SU-DHL-6 (cell line): ENCODE results near the gene RNF222.

Experiments
- H2AFZ ChIP-seq: fragments of 200-600 bp; sonication (generic); 2 replicates; pipeline ENCODE4 v1.6.1; 2014; ENCODE audit warnings: low read depth, mild to moderate bottlenecking, moderate library complexity, mixed read lengths, antibody characterized with exemption, low read length; ENCODE audit not compliant: severe bottlenecking
- H3F3A ChIP-seq: fragments of 200-600 bp; shearing (Covaris generic); 2 replicates; pipeline ENCODE4 v1.6.0; 2016; ENCODE audit warnings: antibody characterized with exemption, mild to moderate bottlenecking; ENCODE audit not compliant: insufficient read depth
- H3K27ac ChIP-seq: fragments of 200-600 bp; sonication (generic); 2 replicates; pipeline ENCODE4 v1.5.1; 2016; ENCODE audit warnings: low read depth, mild to moderate bottlenecking, low read length, moderate library complexity, mixed read lengths
- H3K27me3 ChIP-seq: fragments of 200-600 bp; sonication (generic), shearing (Covaris generic); 2 replicates; pipeline ENCODE4 v1.6.0; 2014; ENCODE audit warnings: mild to moderate bottlenecking, low read length
- H3K36me3 ChIP-seq: fragments of 200-600 bp; sonication (generic); 2 replicates; pipeline ENCODE4 v1.6.1; 2014; ENCODE audit warnings: mild to moderate bottlenecking, low read length, mixed read lengths
- H3K4me2 ChIP-seq: fragments of 300-600, 200-600 bp; shearing (Covaris generic), sonication (generic); 2 replicates; pipeline ENCODE4 v1.6.0; 2014; ENCODE audit warnings: low read length, low read depth, mild to moderate bottlenecking; ENCODE audit not compliant: poor library complexity, severe bottlenecking
- H3K4me3 ChIP-seq: fragments of 200-600 bp; sonication (generic); 2 replicates; pipeline ENCODE4 v1.5.1; 2014; ENCODE audit warnings: antibody characterized with exemption, low read length, mild to moderate bottlenecking, mixed read lengths; ENCODE audit not compliant: insufficient read depth, poor library complexity, severe bottlenecking
- H3K79me2 ChIP-seq: fragments of 200-600 bp; sonication (generic); 2 replicates; pipeline ENCODE4 v1.6.1; 2014; ENCODE audit warnings: mild to moderate bottlenecking, low read length, moderate library complexity; ENCODE audit not compliant: insufficient read depth
- H3K9ac ChIP-seq: fragments of 200-600 bp; sonication (generic); 2 replicates; pipeline ENCODE4 v1.7.0; 2014; ENCODE audit warnings: mild to moderate bottlenecking, low read length
- H3K9me2 ChIP-seq: fragments of 200-600 bp; sonication (generic); replicated peaks from 2 replicates; pipeline ENCODE4 v1.6.1; 2014; ENCODE audit warnings: low read length; ENCODE audit not compliant: insufficient read depth
- H3K9me3 ChIP-seq: fragments of 200-600 bp; sonication (generic); 2 replicates; pipeline ENCODE4 v1.6.1; 2014; ENCODE audit warnings: low read length, mixed read lengths; ENCODE audit not compliant: insufficient read depth
- H4K20me1 ChIP-seq: fragments of 200-600 bp; sonication (generic); 2 replicates; pipeline ENCODE4 v1.6.1; 2014; ENCODE audit warnings: low read depth, mild to moderate bottlenecking, antibody characterized with exemption, low read length, moderate library complexity, mixed read lengths
- CTCF ChIP-seq: fragments of 200-600 bp; sonication (generic); IDR thresholded peaks from one replicate; pipeline ENCODE4 v1.5.1; 2017; ENCODE audit warnings: antibody characterized with exemption, mild to moderate bottlenecking, low read length, moderate library complexity; ENCODE audit not compliant: insufficient read depth, poor library complexity, severe bottlenecking
- EZH2phosphoT487 ChIP-seq: fragments of 200-600 bp; sonication (generic), shearing (Covaris generic); conservative IDR thresholded peaks from 2 replicates; pipeline ENCODE4 v1.6.1; 2018; ENCODE audit warnings: mild to moderate bottlenecking, antibody characterized with exemption, low read length, moderate library complexity, mixed read lengths

RNF222 gene

DNA sequence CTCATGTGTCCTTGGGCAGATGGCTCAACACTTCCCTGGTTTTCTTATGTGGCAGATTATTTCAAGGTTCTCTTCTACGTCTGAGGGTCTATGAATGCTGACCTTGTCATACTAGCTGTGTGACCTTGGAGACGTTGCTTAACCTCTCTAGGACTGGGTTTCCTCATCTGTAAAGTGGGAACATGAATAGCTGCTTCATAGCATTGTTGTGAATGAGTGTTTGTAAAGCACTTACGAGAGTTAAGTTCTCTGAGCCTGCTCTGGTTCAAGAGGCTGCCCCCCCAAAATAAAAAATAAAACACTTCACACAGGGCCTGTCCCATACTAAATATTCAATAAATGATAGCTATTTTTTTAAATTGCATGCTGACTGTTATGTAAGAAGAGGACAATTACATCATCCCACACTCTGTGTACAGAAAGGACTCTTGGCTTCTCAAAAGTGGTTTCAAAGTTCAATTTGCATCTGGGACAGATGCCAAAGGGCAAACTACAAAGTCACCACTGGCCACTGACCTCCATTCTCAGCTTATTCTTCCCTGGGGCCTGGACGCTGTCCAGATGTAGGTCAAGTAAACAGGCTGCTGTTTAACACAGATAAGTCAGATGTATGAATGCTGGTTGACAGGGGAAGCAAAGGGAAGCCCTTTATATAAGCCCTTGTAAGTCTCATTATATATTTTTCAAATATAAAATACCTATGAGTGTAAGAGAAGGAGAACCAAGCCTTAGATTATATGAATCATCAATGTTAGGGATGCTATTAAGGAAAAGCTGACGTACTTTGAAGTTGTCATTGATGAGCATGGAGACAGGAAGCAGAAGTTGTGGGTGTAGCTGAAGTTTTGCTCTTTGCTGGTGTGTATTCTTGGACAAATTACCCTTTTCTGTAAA, 22.7 kb upstream of the RNF222 start:
- H3F3A ChIP-seq = no peaks in the 10 kb centered on the region
- no peaks in the 10 kb centered on the region for H4K20me1 ChIP-seq
- H3K9ac ChIP-seq = no peak overlapping the region
- H3K9me2 ChIP-seq = no peaks in the 10 kb centered on the region
- H3K79me2 ChIP-seq = no peaks in the 10 kb centered on the region
- H3K27me3 ChIP-seq = no peaks in the 10 kb centered on the region
- TF ChIP-seq EZH2phosphoT487 (no peak), CTCF (no peak)
- H3K9me3 ChIP-seq = no peaks in the 10 kb centered on the region
- H3K4me2 ChIP-seq = no peak overlapping the region
- H2AFZ ChIP-seq = no peak overlapping the region
- no peak overlapping the region for H3K27ac ChIP-seq
- no peak overlapping the region for H3K4me3 ChIP-seq
- no peaks in the 10 kb centered on the region for H3K36me3 ChIP-seq

DNA sequence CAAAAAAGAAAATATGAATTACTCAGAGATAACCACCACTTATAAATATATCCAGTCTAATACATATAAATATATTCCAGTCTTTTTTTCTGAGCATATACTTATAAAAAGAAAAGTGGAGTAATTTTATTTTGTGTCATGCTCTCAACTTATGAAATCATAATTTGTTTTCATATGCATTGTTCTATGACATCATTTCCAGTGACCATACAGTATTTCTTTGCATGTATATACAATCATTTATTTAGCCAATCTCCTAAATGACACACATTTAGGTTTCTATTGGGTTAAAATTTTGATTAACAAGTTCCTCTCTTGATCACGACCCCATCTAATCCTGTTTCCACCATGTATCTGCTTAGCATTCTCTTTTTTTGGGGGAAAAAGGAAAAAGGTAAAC, 21.7 kb upstream of the RNF222 start:
- H3K9me3 ChIP-seq = no peaks in the 10 kb centered on the region
- TF ChIP-seq EZH2phosphoT487 (no peak), CTCF (no peak)
- no peak overlapping the region for H3K27ac ChIP-seq
- H3K27me3 ChIP-seq = no peaks in the 10 kb centered on the region
- no peaks in the 10 kb centered on the region for H4K20me1 ChIP-seq
- no peaks in the 10 kb centered on the region for H3F3A ChIP-seq
- no peak overlapping the region for H3K4me3 ChIP-seq
- no peak overlapping the region for H3K9ac ChIP-seq
- no peaks in the 10 kb centered on the region for H3K36me3 ChIP-seq
- H3K4me2 ChIP-seq = no peak overlapping the region
- no peak overlapping the region for H2AFZ ChIP-seq
- H3K79me2 ChIP-seq = no peaks in the 10 kb centered on the region
- no peaks in the 10 kb centered on the region for H3K9me2 ChIP-seq

DNA sequence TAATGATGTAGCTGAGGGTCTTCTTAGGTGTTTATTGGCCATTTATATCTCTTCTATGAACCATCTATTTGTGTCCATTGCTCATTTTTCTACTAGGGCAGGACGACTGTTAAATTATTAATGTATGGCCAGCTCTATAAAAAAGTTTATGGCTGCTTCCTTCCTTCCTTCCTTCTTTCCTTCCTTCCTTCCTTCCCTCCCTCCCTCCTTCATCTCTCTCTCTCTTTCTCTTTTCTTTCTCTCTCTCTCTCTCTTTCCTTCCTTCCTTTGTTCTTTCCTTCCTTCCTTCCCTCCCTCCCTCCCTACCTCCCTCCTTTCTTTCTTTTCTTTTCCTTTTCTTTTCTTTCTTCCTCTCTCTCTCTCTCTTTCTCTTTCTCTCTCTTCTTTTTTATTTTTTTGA, 20.8 kb upstream of the RNF222 start:
- H3F3A ChIP-seq = no peaks in the 10 kb centered on the region
- no peak overlapping the region for H3K27ac ChIP-seq
- TF ChIP-seq CTCF = no peak
- no peak overlapping the region for H3K4me2 ChIP-seq
- H3K79me2 ChIP-seq = no peaks in the 10 kb centered on the region
- no peaks in the 10 kb centered on the region for H3K27me3 ChIP-seq
- no peaks in the 10 kb centered on the region for H4K20me1 ChIP-seq
- H2AFZ ChIP-seq = no peak overlapping the region
- no peaks in the 10 kb centered on the region for H3K9me3 ChIP-seq
- no peak overlapping the region for H3K9ac ChIP-seq
- H3K36me3 ChIP-seq = no peaks in the 10 kb centered on the region
- H3K9me2 ChIP-seq = no peaks in the 10 kb centered on the region
- no peak overlapping the region for H3K4me3 ChIP-seq
